ENCODE data around the gene THOC6. TPM values are rescaled to one million over a fixed set of nuclear protein-coding genes. Genes with fewer than 3 reads are reported as not detected.

The THOC6 gene
- total RNA-seq, 1 donor from 2014 or later, result 40.1 TPM

DNA sequence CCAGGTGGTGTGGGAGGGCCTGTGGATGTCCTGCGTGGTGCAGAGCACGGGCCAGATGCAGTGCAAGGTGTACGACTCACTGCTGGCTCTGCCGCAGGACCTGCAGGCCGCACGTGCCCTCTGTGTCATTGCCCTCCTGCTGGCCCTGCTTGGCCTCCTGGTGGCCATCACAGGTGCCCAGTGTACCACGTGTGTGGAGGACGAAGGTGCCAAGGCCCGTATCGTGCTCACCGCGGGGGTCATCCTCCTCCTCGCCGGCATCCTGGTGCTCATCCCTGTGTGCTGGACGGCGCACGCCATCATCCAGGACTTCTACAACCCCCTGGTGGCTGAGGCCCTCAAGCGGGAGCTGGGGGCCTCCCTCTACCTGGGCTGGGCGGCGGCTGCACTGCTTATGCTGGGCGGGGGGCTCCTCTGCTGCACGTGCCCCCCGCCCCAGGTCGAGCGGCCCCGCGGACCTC lies 10.3 kb upstream of the THOC6 start:
- TF ChIP-seq, protein P1, sequence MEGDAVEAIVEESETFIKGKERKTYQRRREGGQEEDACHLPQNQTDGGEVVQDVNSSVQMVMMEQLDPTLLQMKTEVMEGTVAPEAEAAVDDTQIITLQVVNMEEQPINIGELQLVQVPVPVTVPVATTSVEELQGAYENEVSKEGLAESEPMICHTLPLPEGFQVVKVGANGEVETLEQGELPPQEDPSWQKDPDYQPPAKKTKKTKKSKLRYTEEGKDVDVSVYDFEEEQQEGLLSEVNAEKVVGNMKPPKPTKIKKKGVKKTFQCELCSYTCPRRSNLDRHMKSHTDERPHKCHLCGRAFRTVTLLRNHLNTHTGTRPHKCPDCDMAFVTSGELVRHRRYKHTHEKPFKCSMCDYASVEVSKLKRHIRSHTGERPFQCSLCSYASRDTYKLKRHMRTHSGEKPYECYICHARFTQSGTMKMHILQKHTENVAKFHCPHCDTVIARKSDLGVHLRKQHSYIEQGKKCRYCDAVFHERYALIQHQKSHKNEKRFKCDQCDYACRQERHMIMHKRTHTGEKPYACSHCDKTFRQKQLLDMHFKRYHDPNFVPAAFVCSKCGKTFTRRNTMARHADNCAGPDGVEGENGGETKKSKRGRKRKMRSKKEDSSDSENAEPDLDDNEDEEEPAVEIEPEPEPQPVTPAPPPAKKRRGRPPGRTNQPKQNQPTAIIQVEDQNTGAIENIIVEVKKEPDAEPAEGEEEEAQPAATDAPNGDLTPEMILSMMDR (conservative IDR thresholded peaks at IDR 0.05), result no peak
- Mint-ChIP-seq H3K27ac (peak overlapping the region; percentile 53), H3K36me3 (no peaks in the 10 kb centered on the region), H3K9me3 (no peaks in the 10 kb centered on the region), H3K4me1 (ENCODE audit: unreplicated experiment) (peaks cover 4% of the 10 kb centered on the region), H3K4me3 (no peak overlapping the region), H3K27me3 (peaks cover 61% of the 10 kb centered on the region)
- no peak for DNase-seq (ENCODE audit: extremely low spot score, unreplicated experiment)

DNA sequence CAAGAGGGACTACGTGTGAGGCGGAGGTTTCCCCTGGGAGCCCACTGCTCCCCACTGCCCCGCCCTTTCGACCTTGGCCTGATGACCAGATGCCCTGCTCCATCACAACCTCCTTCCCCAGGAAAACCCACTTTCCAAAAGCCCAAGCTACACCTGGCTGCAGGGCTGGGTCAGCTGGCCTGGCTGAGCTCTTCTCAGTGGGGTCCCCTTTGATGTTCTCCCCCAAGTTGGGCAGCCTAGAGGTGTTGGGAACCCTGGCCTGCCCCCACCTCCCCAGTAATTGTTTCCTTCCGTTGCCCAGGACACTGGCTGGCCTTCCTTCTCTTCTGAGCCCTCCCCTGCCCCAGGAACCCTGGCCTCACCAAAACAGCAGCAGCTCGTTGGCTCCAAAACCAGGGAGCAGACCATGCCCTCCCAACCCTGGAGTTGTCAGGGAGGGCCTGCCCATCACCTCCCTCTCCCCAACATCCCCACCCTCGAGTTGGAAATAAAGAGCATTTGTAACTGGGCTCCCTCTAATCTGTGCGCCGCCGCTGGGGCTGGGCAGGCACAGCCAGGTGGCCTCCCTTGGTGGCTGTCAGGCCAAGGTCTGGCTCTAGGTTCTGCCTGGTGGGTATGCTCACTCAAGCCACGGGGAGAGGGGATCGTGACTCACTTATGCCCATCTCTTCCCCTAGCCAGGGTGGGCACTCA lies 9.7 kb upstream of the THOC6 start:
- Mint-ChIP-seq H3K36me3 (no peaks in the 10 kb centered on the region), H3K4me1 (ENCODE audit: unreplicated experiment) (peaks cover 4% of the 10 kb centered on the region), H3K9me3 (no peaks in the 10 kb centered on the region), H3K27me3 (peaks cover 56% of the 10 kb centered on the region), H3K27ac (peak overlapping the region; percentile 70), H3K4me3 (peak overlapping the region; percentile 61)
- TF ChIP-seq, protein P1 (conservative IDR thresholded peaks at IDR 0.05), result no peak
- no peak for DNase-seq (ENCODE audit: extremely low spot score, unreplicated experiment)

DNA sequence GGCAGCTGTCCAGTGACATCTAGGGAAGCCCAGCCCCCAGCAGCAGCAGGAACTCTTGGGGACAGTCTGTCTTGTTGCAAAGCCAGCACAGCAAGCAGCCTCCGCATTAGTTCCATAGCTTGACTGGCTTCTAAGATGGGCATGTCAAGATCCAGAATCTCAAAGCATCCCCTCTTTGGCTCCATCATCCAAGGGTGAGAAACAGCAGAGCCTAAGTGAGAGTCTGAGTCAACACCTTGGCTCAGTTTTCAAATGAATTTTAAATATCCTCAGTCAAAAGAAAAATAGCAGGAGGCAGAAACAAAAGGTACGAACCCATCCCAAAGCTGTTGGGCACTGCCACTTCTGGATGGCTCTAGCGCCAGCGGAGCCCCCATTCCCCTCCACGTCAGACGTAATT lies 8.9 kb upstream of the THOC6 start:
- Mint-ChIP-seq H3K4me1 (ENCODE audit: unreplicated experiment) (peaks cover 6% of the 10 kb centered on the region), H3K4me3 (peak overlapping the region; percentile 61)

DNA sequence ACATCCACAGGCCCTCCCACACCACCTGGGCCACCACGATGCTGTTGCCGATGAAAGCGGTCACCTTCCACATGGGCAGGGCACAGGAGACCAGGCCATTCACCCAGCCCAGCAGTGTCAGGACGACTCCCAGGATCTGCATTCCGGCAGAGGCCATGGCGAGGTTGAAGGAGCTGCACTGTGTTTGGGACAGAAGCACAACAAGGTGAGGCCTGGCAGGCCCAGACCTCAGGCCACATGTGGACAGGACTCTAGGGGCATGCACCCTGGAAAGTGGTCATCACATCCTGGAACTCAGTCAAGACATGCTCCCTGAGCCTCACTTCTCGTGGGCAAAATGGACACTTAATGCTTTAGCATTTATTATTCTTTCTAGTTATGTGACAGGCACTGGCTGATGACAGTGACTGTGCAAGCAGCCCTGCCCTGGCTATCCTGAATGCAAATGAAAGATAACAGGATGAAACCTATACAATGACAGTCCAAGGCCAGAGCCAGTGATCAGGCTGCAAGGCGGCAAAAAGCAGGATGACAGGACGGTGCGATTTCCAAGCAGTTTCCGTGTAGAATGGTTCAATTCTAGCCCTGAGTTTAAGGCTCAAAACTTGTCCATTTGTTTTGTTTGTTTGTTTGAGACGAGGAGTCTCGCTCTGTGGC lies 7.8 kb upstream of the THOC6 start:
- Mint-ChIP-seq H3K9me3 (no peaks in the 10 kb centered on the region), H3K36me3 (no peaks in the 10 kb centered on the region), H3K4me1 (ENCODE audit: unreplicated experiment) (peaks cover 8% of the 10 kb centered on the region), H3K27me3 (peaks cover 56% of the 10 kb centered on the region), H3K4me3 (peak overlapping the region; percentile 88), H3K27ac (peak overlapping the region; percentile 93)
- DNase-seq (ENCODE audit: extremely low spot score, unreplicated experiment), result no peak
- TF ChIP-seq, protein P1 (conservative IDR thresholded peaks at IDR 0.05), result no peak

More for the DNA sequence above, 8.9 kb upstream of the THOC6 start:
- TF ChIP-seq, protein P1 (conservative IDR thresholded peaks at IDR 0.05), result no peak
- no peak for DNase-seq (ENCODE audit: extremely low spot score, unreplicated experiment)
- peak overlapping the region; percentile 74 for H3K27ac Mint-ChIP-seq
- H3K9me3 Mint-ChIP-seq, result no peaks in the 10 kb centered on the region
- peaks cover 54% of the 10 kb centered on the region for H3K27me3 Mint-ChIP-seq
- no peaks in the 10 kb centered on the region for H3K36me3 Mint-ChIP-seq

DNA sequence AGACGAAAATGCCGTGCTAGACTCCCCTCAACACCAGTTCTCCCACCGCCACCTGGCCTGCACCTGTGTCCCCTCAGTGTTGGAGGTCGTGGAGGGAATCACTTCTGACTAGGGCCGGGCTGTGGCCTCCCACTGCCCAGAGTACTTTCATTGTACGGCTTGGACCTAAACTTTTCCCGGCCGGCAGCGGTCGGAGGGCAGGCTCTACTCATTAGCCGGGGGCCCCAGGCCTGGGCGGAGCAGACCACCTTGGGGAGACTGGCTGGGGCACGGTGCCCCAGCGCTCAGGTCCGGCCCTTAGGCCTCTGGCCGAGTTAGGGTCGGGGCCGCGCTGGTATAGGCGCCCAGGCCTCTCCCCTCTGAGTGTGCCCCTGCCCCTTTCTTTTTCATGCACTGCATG lies 6.5 kb upstream of the THOC6 start:
- TF ChIP-seq, protein P1 (conservative IDR thresholded peaks at IDR 0.05), result no peak
- Mint-ChIP-seq H3K4me3 (peak overlapping the region; percentile 83), H3K36me3 (no peaks in the 10 kb centered on the region), H3K27me3 (peaks cover 48% of the 10 kb centered on the region), H3K9me3 (no peaks in the 10 kb centered on the region), H3K27ac (peak overlapping the region; percentile 85), H3K4me1 (ENCODE audit: unreplicated experiment) (peaks cover 20% of the 10 kb centered on the region)
- no peak for DNase-seq (ENCODE audit: extremely low spot score, unreplicated experiment)

Data from type B pancreatic cell (in vitro differentiated cells).